DND-41 (cell line): ENCODE results near the gene CCDC157.

Experiments used
- CTCF ChIP-seq: IDR thresholded peaks from 2 replicates; pipeline ENCODE4 v1.5.1; 2012; ENCODE audit warnings: borderline replicate concordance, low read length, moderate library complexity, mild to moderate bottlenecking; ENCODE audit not compliant: poor library complexity, severe bottlenecking; ENCODE audit errors: extremely low read depth
- EZH2 ChIP-seq: IDR thresholded peaks from 3 replicates; pipeline ENCODE4 v1.6.1; 2012; ENCODE audit warnings: borderline replicate concordance, low read depth, mild to moderate bottlenecking, moderate library complexity, low read length, inconsistent platforms; ENCODE audit not compliant: severe bottlenecking

GRCh38 chr22:30402028-30402765, 45.4 kb downstream of the CCDC157 start:
- TF ChIP-seq CTCF = no peak
- TF ChIP-seq EZH2 = no peak
